Lower lobe of right lung (tissue), 2 donors: Measurements from ENCODE around the gene SP4. TPM values are rescaled to one million over a fixed set of nuclear protein-coding genes. Genes with fewer than 3 reads are reported as not detected.
A peak's percentile ranks its signal among the peaks of the same experiment; 100 is the strongest.
"Not testable (repeated sequence)": the region's sequence is repeated elsewhere in the genome, so short reads cannot be mapped to it uniquely, and the experiment has no call there.

Experiments
- ATAC-seq, 2 donors: fragments of 200-7000 bp; cut with Tn5 transposase; one replicate each; pipeline ENCODE4 v1.9.1; 2020 to 2022; ENCODE audit warnings: mild to moderate bottlenecking in 2 of 2, moderate library complexity in 2 of 2
- DNase-seq: peaks from one replicate; pipeline ENCODE4 v3.0.0-alpha.2; 2020
- H3K27ac ChIP-seq: fragments of 200-600 bp; one replicate; pipeline ENCODE4 v1.8.0; 2022
- H3K27me3 ChIP-seq: fragments of 200-600 bp; one replicate; pipeline ENCODE4 v1.8.0; 2022; ENCODE audit warnings: low read depth
- H3K36me3 ChIP-seq: fragments of 200-600 bp; one replicate; pipeline ENCODE4 v1.8.0; 2022; ENCODE audit warnings: mild to moderate bottlenecking
- H3K4me1 ChIP-seq: fragments of 200-600 bp; one replicate; pipeline ENCODE4 v1.8.0; 2022
- H3K4me3 ChIP-seq: fragments of 200-600 bp; one replicate; pipeline ENCODE4 v1.8.0; 2022; ENCODE audit warnings: mild to moderate bottlenecking
- H3K9me3 ChIP-seq: fragments of 200-600 bp; one replicate; pipeline ENCODE4 v1.8.0; 2022
- CTCF ChIP-seq: fragments of 200-600 bp; IDR thresholded peaks from one replicate; pipeline ENCODE4 v1.8.0; 2022; ENCODE audit warnings: antibody characterized with exemption, mild to moderate bottlenecking
- intact Hi-C: fragments of 100-400 bp; cut with DNase I; formaldehyde crosslinking; loops from one replicate; pipeline ENCODE4 v1.11.0; 2022
- total RNA-seq: library from RNA; stranded (reverse); fragmentation: NEBNext Ultra II Directional; extraction: Animal tissue kit (Norgen Biotek cat#: 25700); gene quantifications from one replicate; pipeline ENCODE4 v1.2.1, GENCODE V29; 2021
- donor health status: DM: no; HTN: yes; CAD: no; lungs with severe emphysema.

Gene SP4
- total RNA-seq, 1 donor from 2014 or later: 9.7 TPM

- no peaks in the 10 kb centered on the region for H3K27me3 ChIP-seq
- peak; percentile 40 for TF ChIP-seq CTCF
- H3K9me3 ChIP-seq: peaks cover 4% of the 10 kb centered on the region
- no peaks in the 10 kb centered on the region for H3K4me1 ChIP-seq
- no peak overlapping the region for H3K4me3 ChIP-seq
- intact Hi-C loops: no loop called here
- H3K27ac ChIP-seq: no peak overlapping the region
- H3K36me3 ChIP-seq: no peaks in the 10 kb centered on the region
- DNase-seq (no peak), ATAC-seq (no peak)
These were observed 98.1 kb downstream of the SP4 start for GRCh38 chr7:21526007-21526406.

- no peak for TF ChIP-seq CTCF
- DNase-seq (no peak), ATAC-seq (no peak)
- Histone ChIP-seq H3K4me1 (no peaks in the 10 kb centered on the region), H3K27ac (no peak overlapping the region), H3K4me3 (no peak overlapping the region), H3K27me3 (no peaks in the 10 kb centered on the region), H3K9me3 (peaks cover 4% of the 10 kb centered on the region), H3K36me3 (no peaks in the 10 kb centered on the region)
- intact Hi-C loops: no loop called here
These were observed 98.6 kb downstream of the SP4 start for GRCh38 chr7:21526448-21526847.

GRCh38 chr7:21532485-21532884 is 104.6 kb downstream of the SP4 start:
- H3K4me1 ChIP-seq, DNase-seq, H3K27me3 ChIP-seq, H3K9me3 ChIP-seq, ATAC-seq, H3K27ac ChIP-seq, intact Hi-C loops, H3K4me3 ChIP-seq, H3K36me3 ChIP-seq: not testable (repeated sequence)

GRCh38 chr7:21533646-21534045 is 105.8 kb downstream of the SP4 start:
- DNase-seq, ATAC-seq, H3K4me1 ChIP-seq, intact Hi-C loops, H3K27ac ChIP-seq, H3K36me3 ChIP-seq, H3K27me3 ChIP-seq, H3K4me3 ChIP-seq, H3K9me3 ChIP-seq: not testable (repeated sequence)

- H3K27me3 ChIP-seq, H3K4me1 ChIP-seq, intact Hi-C loops, H3K36me3 ChIP-seq, H3K27ac ChIP-seq, H3K4me3 ChIP-seq, ATAC-seq, DNase-seq, H3K9me3 ChIP-seq: not testable (repeated sequence)
These were observed 108.7 kb downstream of the SP4 start for GRCh38 chr7:21536445-21537118.

GRCh38 chr7:21538936-21539495 is 111.1 kb downstream of the SP4 start:
- intact Hi-C loops: no loop called here
- DNase-seq (no peak), ATAC-seq (no peak)
- Histone ChIP-seq H3K27ac (no peak overlapping the region), H3K9me3 (no peaks in the 10 kb centered on the region), H3K4me3 (no peak overlapping the region), H3K27me3 (peaks cover 31% of the 10 kb centered on the region), H3K4me1 (peaks cover 16% of the 10 kb centered on the region), H3K36me3 (no peaks in the 10 kb centered on the region)
- TF ChIP-seq CTCF: no peak

GRCh38 chr7:21542891-21543527 is 115.1 kb downstream of the SP4 start, which contains the start of gene DNAH11:
DNAH11 (plus strand) TSS chr7:21543039; CDS start chr7:21543246, 207 bp downstream.
- Histone ChIP-seq H3K36me3 (no peaks in the 10 kb centered on the region), H3K4me3 (peak within 1 kb of the TSS; percentile 59), H3K4me1 (peaks cover 18% of the 10 kb centered on the region), H3K9me3 (no peaks in the 10 kb centered on the region), H3K27me3 (peaks cover 31% of the 10 kb centered on the region), H3K27ac (no peak within 1 kb of the TSS)
- DNase-seq: peak; percentile 67
- TF ChIP-seq CTCF: no peak
- intact Hi-C loops: no loop called here
- peak; percentile 97 to 99 for ATAC-seq
